ACC112 (cell line): Measurements from ENCODE around the gene RIPOR1.

Source experiments
- H2AFZ ChIP-seq: fragments of 200-600 bp; sonication (generic); one replicate; pipeline ENCODE4 v1.6.0; 2017; ENCODE audit warnings: antibody characterized with exemption, low read length; ENCODE audit not compliant: unreplicated experiment
- H3K27ac ChIP-seq: fragments of 200-600 bp; sonication (generic); 2 replicates; pipeline ENCODE4 v1.5.1; 2014; ENCODE audit warnings: low read depth, mild to moderate bottlenecking, antibody characterized with exemption, low read length, moderate library complexity
- H3K27me3 ChIP-seq: fragments of 200-600 bp; sonication (generic); 2 replicates; pipeline ENCODE4 v1.6.1; 2014; ENCODE audit warnings: mild to moderate bottlenecking, antibody characterized with exemption, low read length, moderate library complexity, mixed read lengths; ENCODE audit not compliant: insufficient read depth
- H3K36me3 ChIP-seq: fragments of 200-600 bp; sonication (generic); 2 replicates; pipeline ENCODE4 v1.6.1; 2016; ENCODE audit warnings: mild to moderate bottlenecking, antibody characterized with exemption, low read length, moderate library complexity, mixed read lengths; ENCODE audit not compliant: insufficient read depth
- H3K4me1 ChIP-seq: fragments of 200-600 bp; sonication (generic); one replicate; pipeline ENCODE4 v1.6.1; 2016; ENCODE audit warnings: low read length, mixed read lengths; ENCODE audit not compliant: insufficient read depth, unreplicated experiment, control insufficient read depth
- H3K4me3 ChIP-seq: fragments of 200-600 bp; sonication (generic); 2 replicates; pipeline ENCODE4 v1.5.1; 2014; ENCODE audit warnings: mild to moderate bottlenecking, low read depth, low read length
- H3K79me2 ChIP-seq: fragments of 200-600 bp; sonication (generic); one replicate; pipeline ENCODE4 v1.6.0; 2016; ENCODE audit warnings: low read length; ENCODE audit not compliant: control insufficient read depth, unreplicated experiment, insufficient read depth

RIPOR1 gene

GRCh38 chr16:67593288-67593687, 64.7 kb downstream of the RIPOR1 start:
- H3K27ac ChIP-seq = no peak overlapping the region
- H3K4me1 ChIP-seq = peaks cover 15% of the 10 kb centered on the region
- H3K79me2 ChIP-seq = peaks cover 26% of the 10 kb centered on the region
- H3K27me3 ChIP-seq = no peaks in the 10 kb centered on the region
- H3K36me3 ChIP-seq = no peaks in the 10 kb centered on the region
- no peak overlapping the region for H2AFZ ChIP-seq
- H3K4me3 ChIP-seq = no peak overlapping the region

- peaks cover 15% of the 10 kb centered on the region for H3K4me1 ChIP-seq
- no peak overlapping the region for H3K4me3 ChIP-seq
- H3K36me3 ChIP-seq = no peaks in the 10 kb centered on the region
- H3K27me3 ChIP-seq = no peaks in the 10 kb centered on the region
- peaks cover 24% of the 10 kb centered on the region for H3K79me2 ChIP-seq
- no peak overlapping the region for H3K27ac ChIP-seq
- H2AFZ ChIP-seq = no peak overlapping the region
Observed at GRCh38 chr16:67593701-67594100, 65.1 kb downstream of the RIPOR1 start.

GRCh38 chr16:67594256-67594915, 65.8 kb downstream of the RIPOR1 start:
- Histone ChIP-seq H3K27ac (peak overlapping the region; percentile 47), H3K4me3 (no peak overlapping the region), H3K4me1 (peaks cover 15% of the 10 kb centered on the region), H2AFZ (no peak overlapping the region), H3K36me3 (no peaks in the 10 kb centered on the region), H3K79me2 (peaks cover 24% of the 10 kb centered on the region), H3K27me3 (no peaks in the 10 kb centered on the region)

GRCh38 chr16:67594956-67595355, 66.3 kb downstream of the RIPOR1 start:
- peaks cover 28% of the 10 kb centered on the region for H3K79me2 ChIP-seq
- H3K4me1 ChIP-seq = peaks cover 15% of the 10 kb centered on the region
- H2AFZ ChIP-seq = no peak overlapping the region
- no peak overlapping the region for H3K4me3 ChIP-seq
- peak overlapping the region; percentile 47 for H3K27ac ChIP-seq
- H3K27me3 ChIP-seq = no peaks in the 10 kb centered on the region
- no peaks in the 10 kb centered on the region for H3K36me3 ChIP-seq
